ENCODE data around the gene SPPL3. TPM values are rescaled to one million over a fixed set of nuclear protein-coding genes. Genes with fewer than 3 reads are reported as not detected.

The SPPL3 gene
- total and polyA plus RNA-seq, 7 experiments from 2014 or later: 22.8 to 51.8 (median 47.5) TPM

DNA sequence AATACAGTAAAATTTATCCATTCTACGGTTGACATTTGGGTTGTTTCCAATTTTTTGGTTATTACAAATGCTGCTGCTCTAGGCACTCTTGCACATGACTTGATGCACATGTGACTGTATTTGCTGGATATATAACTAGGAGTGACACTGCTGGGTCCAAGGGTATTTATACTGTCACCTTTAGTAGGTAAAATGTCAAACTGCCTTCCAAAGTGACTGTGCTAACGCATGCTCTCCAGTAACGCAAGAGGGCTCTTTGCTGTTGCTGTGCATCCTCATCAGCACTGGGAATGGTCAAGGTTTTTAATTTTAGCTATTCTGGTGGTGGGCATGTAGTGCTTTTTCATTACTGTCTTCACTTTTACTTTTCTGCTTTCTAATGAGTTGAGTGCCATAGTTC lies 116.3 kb downstream of the SPPL3 start:
- intact Hi-C loops (cut with micrococcal nuclease): loop anchor here in 1 of 2 donors (5.0 kb wide), 1 partner anchor 34 kb away; no protein-coding TSS in a partner anchor
- peaks cover 3 to 5% of the 10 kb centered on the region in 2 donors for H3K4me1 ChIP-seq (ENCODE audit: control insufficient read depth in 2 of 2, insufficient read depth in 2 of 2, low read length in 2 of 2)
- no peaks in the 10 kb centered on the region for H3K9me3 ChIP-seq (ENCODE audit: control insufficient read depth in 2 of 3, low read length in 3 of 3)
- ATAC-seq (no peak), DNase-seq (no peak)
- Mint-ChIP-seq H3K9me3 (no peaks in the 10 kb centered on the region), H3K27ac (peak overlapping the region in 6 of 9 donors; percentile 8 to 57 (median 20)), H3K27me3 (no peaks in the 10 kb centered on the region), H3K4me1 (peaks cover 9 to 64% (median 42%) of the 10 kb centered on the region in 7 donors), H3K36me3 (peaks cover 9 to 41% (median 21%) of the 10 kb centered on the region in 5 donors), H3K4me3 (no peak overlapping the region)
- POLR2A ChIA-PET: no interaction called here
- no peak overlapping the region for H3K27ac ChIP-seq (ENCODE audit: low read depth, low read length)
- no peak overlapping the region for H3K4me3 ChIP-seq (ENCODE audit: low read length)
- CTCF ChIA-PET: no interaction called here
- H3K36me3 ChIP-seq (ENCODE audit: control insufficient read depth in 2 of 3, insufficient read depth in 3 of 3, low read length in 3 of 3): peaks cover 0 to 12% (median 4%) of the 10 kb centered on the region in 3 experiments
- H3K27me3 ChIP-seq (ENCODE audit: control insufficient read depth in 2 of 2, insufficient read depth in 2 of 2, low read length in 2 of 2): no peaks in the 10 kb centered on the region

DNA sequence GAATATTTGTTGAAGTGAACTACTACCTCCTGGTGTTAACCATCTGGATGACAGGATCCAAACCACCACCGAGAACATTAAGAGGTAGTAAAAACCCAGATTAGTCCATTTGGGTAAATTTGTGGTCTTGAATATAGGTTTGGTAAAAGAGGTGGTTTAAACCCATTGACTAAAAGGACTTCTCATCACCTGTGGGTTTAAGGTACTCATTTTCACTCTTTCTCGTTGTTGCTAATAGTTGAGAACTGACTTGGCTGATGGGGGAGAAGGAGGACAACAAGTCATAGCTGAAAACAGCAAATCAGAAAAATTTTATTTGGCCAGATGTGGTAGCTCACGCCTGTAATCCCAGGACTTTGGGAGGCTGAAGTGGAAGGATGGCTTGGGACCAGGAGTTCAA lies 119.4 kb downstream of the SPPL3 start:
- POLR2A ChIA-PET: no interaction called here
- H3K4me3 Mint-ChIP-seq: no peak overlapping the region
- CTCF ChIA-PET: no interaction called here
- intact Hi-C loops (cut with micrococcal nuclease): loop anchor here in 1 of 2 donors (5.0 kb wide), 1 partner anchor 37 kb away; no protein-coding TSS in a partner anchor
- no peak for DNase-seq
- Histone ChIP-seq H3K4me1 (ENCODE audit: control insufficient read depth in 2 of 2, insufficient read depth in 2 of 2, low read length in 2 of 2) (peaks cover 5% of the 10 kb centered on the region in 2 donors), H3K36me3 (ENCODE audit: control insufficient read depth in 2 of 3, insufficient read depth in 3 of 3, low read length in 3 of 3) (peaks cover 0 to 25% (median 0%) of the 10 kb centered on the region in 3 experiments), H3K9me3 (ENCODE audit: control insufficient read depth in 2 of 3, low read length in 3 of 3) (no peaks in the 10 kb centered on the region), H3K27me3 (ENCODE audit: control insufficient read depth in 2 of 2, insufficient read depth in 2 of 2, low read length in 2 of 2) (no peaks in the 10 kb centered on the region), H3K27ac (ENCODE audit: low read depth, low read length) (no peak overlapping the region), H3K4me3 (ENCODE audit: low read length) (no peak overlapping the region)
- ATAC-seq: no peak
- peak overlapping the region in 2 of 9 donors; percentile 53 to 79 for H3K27ac Mint-ChIP-seq
- peaks cover 9 to 57% (median 40%) of the 10 kb centered on the region in 7 donors for H3K4me1 Mint-ChIP-seq
- H3K27me3 Mint-ChIP-seq: no peaks in the 10 kb centered on the region
- no peaks in the 10 kb centered on the region for H3K9me3 Mint-ChIP-seq
- peaks cover 13 to 36% (median 17%) of the 10 kb centered on the region in 5 donors for H3K36me3 Mint-ChIP-seq

DNA sequence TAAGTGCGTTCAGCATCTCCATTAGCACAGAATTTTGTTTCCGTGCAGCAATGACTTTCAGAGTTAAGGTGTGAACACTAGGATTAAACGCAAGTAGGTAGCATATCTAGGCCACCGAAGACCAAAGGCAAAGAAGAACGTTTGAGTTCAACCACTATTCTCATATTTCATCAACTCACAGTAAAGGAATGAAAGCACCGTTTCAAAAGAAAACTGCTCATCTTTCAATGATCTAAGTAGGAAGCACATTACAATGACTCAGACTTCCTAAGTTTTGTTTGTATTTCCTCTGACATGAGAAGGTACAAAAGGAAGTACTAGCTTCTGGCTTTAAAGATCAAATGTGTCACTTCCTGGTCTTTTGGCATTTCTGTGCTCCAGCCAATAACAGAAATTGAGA lies 121.0 kb downstream of the SPPL3 start:
- Mint-ChIP-seq H3K4me1 (peaks cover 9 to 50% (median 33%) of the 10 kb centered on the region in 7 donors), H3K27ac (peak overlapping the region in 7 of 9 donors; percentile 18 to 79 (median 61)), H3K36me3 (peaks cover 6 to 36% (median 16%) of the 10 kb centered on the region in 5 donors), H3K27me3 (no peaks in the 10 kb centered on the region), H3K9me3 (no peaks in the 10 kb centered on the region), H3K4me3 (peak overlapping the region in 4 of 10 donors; percentile 4 to 56 (median 23))
- no peak for DNase-seq
- Histone ChIP-seq H3K9me3 (ENCODE audit: control insufficient read depth in 2 of 3, low read length in 3 of 3) (no peaks in the 10 kb centered on the region), H3K27ac (ENCODE audit: low read depth, low read length) (peak overlapping the region; percentile 3), H3K27me3 (ENCODE audit: control insufficient read depth in 2 of 2, insufficient read depth in 2 of 2, low read length in 2 of 2) (no peaks in the 10 kb centered on the region), H3K36me3 (ENCODE audit: control insufficient read depth in 2 of 3, insufficient read depth in 3 of 3, low read length in 3 of 3) (peaks cover 0 to 25% (median 0%) of the 10 kb centered on the region in 3 experiments), H3K4me1 (ENCODE audit: control insufficient read depth in 2 of 2, insufficient read depth in 2 of 2, low read length in 2 of 2) (peaks cover 5% of the 10 kb centered on the region in 2 donors), H3K4me3 (ENCODE audit: low read length) (no peak overlapping the region)
- ATAC-seq: no peak
- intact Hi-C loops (cut with micrococcal nuclease): no loop called here
- ChIA-PET CTCF (interaction anchor here (0.5 to 1.0 kb wide), 2 partner anchors 12 to 22 kb away, joined by 3 to 5 read pairs; no protein-coding TSS in a partner anchor), POLR2A (no interaction called here)

DNA sequence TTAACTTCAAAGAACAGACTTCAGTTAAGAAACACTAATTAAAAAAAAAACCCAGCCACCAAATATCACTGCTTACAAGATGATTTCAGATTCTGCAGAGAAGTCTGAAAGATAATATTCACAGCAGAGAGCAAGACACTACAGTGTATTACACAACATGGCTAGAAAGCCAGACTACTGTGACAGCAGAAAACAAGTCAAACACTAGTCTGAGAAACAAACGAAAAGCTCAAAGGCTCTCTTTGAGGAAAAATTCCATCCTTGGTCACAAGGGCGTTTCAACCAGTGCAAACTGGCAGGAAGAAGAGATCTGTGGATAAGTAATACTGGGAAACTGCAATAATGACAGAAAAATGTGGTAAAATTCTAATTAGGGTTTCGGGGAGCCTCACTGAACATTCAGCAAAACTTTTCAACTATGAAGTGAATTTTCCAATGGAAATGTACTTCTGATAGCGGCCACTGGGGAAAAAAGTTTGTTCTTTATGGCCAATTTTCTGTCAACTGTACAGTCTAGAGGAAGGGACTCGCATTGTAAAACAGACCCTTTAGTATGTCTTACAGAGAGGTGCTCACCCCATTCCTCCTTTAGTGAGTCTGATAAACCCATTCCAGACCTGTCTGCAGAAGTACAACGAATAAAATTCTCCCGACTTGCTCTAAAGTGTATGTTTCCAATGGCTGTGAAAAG lies 128.2 kb downstream of the SPPL3 start:
- H3K36me3 Mint-ChIP-seq: peaks cover 0 to 22% (median 5%) of the 10 kb centered on the region in 5 donors
- intact Hi-C loops (cut with micrococcal nuclease): no loop called here
- no peak overlapping the region for H3K4me3 Mint-ChIP-seq
- no peaks in the 10 kb centered on the region for H3K9me3 Mint-ChIP-seq
- CTCF ChIA-PET: no interaction called here
- no peaks in the 10 kb centered on the region for H3K9me3 ChIP-seq (ENCODE audit: control insufficient read depth in 2 of 3, low read length in 3 of 3)
- H3K4me1 ChIP-seq (ENCODE audit: control insufficient read depth in 2 of 2, insufficient read depth in 2 of 2, low read length in 2 of 2): no peaks in the 10 kb centered on the region
- ATAC-seq (no peak), DNase-seq (no peak)
- H3K4me1 Mint-ChIP-seq: peaks cover 12 to 22% (median 16%) of the 10 kb centered on the region in 7 donors
- H3K27me3 ChIP-seq (ENCODE audit: control insufficient read depth in 2 of 2, insufficient read depth in 2 of 2, low read length in 2 of 2): no peaks in the 10 kb centered on the region
- H3K27ac Mint-ChIP-seq: peak overlapping the region in 3 of 9 donors; percentile 9 to 56 (median 9)
- no peaks in the 10 kb centered on the region for H3K27me3 Mint-ChIP-seq
- peaks cover 0 to 26% (median 0%) of the 10 kb centered on the region in 3 experiments for H3K36me3 ChIP-seq (ENCODE audit: control insufficient read depth in 2 of 3, insufficient read depth in 3 of 3, low read length in 3 of 3)
- H3K27ac ChIP-seq (ENCODE audit: low read depth, low read length): no peak overlapping the region
- POLR2A ChIA-PET: no interaction called here
- H3K4me3 ChIP-seq (ENCODE audit: low read length): no peak overlapping the region

DNA sequence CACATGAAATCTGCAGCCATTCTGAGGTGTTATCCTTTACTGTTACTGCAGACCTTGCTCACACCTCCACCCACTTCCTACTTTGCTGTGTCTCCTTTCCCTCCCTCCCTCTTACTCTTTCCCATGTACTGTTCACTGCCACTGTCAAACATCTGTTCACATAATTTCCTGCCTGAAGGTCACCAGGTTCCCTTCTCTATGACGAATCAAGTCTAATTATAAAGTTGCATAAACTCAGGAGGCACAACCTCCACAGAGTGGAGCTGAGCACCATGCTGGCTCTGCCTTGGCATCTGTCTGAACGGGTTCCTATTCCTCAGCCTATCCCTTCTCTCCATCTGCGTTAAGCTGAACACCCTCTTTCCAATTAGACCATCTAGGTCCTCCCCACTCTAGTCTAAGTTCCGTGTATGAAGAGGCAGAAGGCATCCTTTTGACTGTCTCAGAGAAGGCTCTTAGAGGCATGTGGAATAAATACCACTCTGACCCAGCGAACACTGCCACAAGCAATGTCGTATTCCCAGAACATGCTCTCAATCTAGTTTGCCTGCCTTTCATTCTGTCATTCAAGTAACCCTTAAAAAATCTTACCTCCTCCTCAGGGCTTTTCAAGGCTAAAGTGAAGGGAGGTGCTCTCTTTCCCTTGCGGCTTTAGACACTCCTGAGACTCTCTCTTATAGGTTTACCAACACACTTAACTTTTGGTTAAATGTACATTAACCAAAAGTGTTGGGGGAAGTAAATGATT lies 129.8 kb downstream of the SPPL3 start:
- H3K27me3 ChIP-seq (ENCODE audit: control insufficient read depth in 2 of 2, insufficient read depth in 2 of 2, low read length in 2 of 2): no peaks in the 10 kb centered on the region
- POLR2A ChIA-PET: no interaction called here
- H3K36me3 Mint-ChIP-seq: peaks cover 0 to 23% (median 7%) of the 10 kb centered on the region in 5 donors
- H3K27ac ChIP-seq (ENCODE audit: low read depth, low read length): no peak overlapping the region
- peaks cover 0 to 30% (median 0%) of the 10 kb centered on the region in 3 experiments for H3K36me3 ChIP-seq (ENCODE audit: control insufficient read depth in 2 of 3, insufficient read depth in 3 of 3, low read length in 3 of 3)
- ATAC-seq (peak; percentile 26), DNase-seq (no peak)
- H3K4me1 ChIP-seq (ENCODE audit: control insufficient read depth in 2 of 2, insufficient read depth in 2 of 2, low read length in 2 of 2): no peaks in the 10 kb centered on the region
- intact Hi-C loops (cut with micrococcal nuclease): no loop called here
- peak overlapping the region in 7 of 9 donors; percentile 9 to 84 (median 57) for H3K27ac Mint-ChIP-seq
- no peaks in the 10 kb centered on the region for H3K27me3 Mint-ChIP-seq
- peaks cover 12 to 22% (median 18%) of the 10 kb centered on the region in 7 donors for H3K4me1 Mint-ChIP-seq
- CTCF ChIA-PET: interaction anchor here (0.5 kb wide), 1 partner anchor 335 kb away, joined by 3 read pairs; no protein-coding TSS in a partner anchor
- H3K9me3 ChIP-seq (ENCODE audit: control insufficient read depth in 2 of 3, low read length in 3 of 3): no peaks in the 10 kb centered on the region
- no peaks in the 10 kb centered on the region for H3K9me3 Mint-ChIP-seq
- H3K4me3 Mint-ChIP-seq: no peak overlapping the region
- no peak overlapping the region for H3K4me3 ChIP-seq (ENCODE audit: low read length)

DNA sequence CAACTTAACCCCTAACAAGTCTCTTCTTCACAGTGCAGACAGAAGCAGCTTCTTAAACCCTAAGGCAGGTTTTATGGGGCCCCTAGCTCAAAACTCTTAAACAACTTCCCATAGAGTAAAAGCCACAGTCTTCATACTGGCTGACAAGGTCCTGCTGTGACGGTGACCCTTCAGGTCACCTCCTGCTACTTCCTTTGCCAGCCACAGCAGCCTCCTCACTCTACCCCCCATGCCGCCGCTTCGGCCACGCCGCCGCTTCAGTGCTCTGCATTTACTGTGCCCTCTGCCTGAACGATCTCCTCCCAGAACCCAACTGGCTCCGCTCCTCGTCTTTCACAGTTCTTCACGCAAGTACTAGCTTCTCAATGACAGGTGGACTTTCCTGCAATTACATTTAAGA lies 133.1 kb downstream of the SPPL3 start:
- Histone ChIP-seq H3K4me3 (ENCODE audit: low read length) (no peak overlapping the region), H3K4me1 (ENCODE audit: control insufficient read depth in 2 of 2, insufficient read depth in 2 of 2, low read length in 2 of 2) (no peaks in the 10 kb centered on the region), H3K27me3 (ENCODE audit: control insufficient read depth in 2 of 2, insufficient read depth in 2 of 2, low read length in 2 of 2) (no peaks in the 10 kb centered on the region), H3K36me3 (ENCODE audit: control insufficient read depth in 2 of 3, insufficient read depth in 3 of 3, low read length in 3 of 3) (peaks cover 15 to 57% (median 17%) of the 10 kb centered on the region in 3 experiments), H3K27ac (ENCODE audit: low read depth, low read length) (no peak overlapping the region), H3K9me3 (ENCODE audit: control insufficient read depth in 2 of 3, low read length in 3 of 3) (no peaks in the 10 kb centered on the region)
- POLR2A ChIA-PET: no interaction called here
- peak overlapping the region in 5 of 9 donors; percentile 33 to 62 (median 44) for H3K27ac Mint-ChIP-seq
- no peaks in the 10 kb centered on the region for H3K9me3 Mint-ChIP-seq
- H3K36me3 Mint-ChIP-seq: peaks cover 10 to 39% (median 12%) of the 10 kb centered on the region in 5 donors
- H3K27me3 Mint-ChIP-seq: no peaks in the 10 kb centered on the region
- peaks cover 12 to 22% (median 16%) of the 10 kb centered on the region in 7 donors for H3K4me1 Mint-ChIP-seq
- intact Hi-C loops (cut with micrococcal nuclease): no loop called here
- no peak overlapping the region for H3K4me3 Mint-ChIP-seq
- ATAC-seq (no peak), DNase-seq (no peak)
- CTCF ChIA-PET: no interaction called here
